GM18951 (cell line): ENCODE results near the gene SCNN1A.

ENCODE experiments used
- POLR2A ChIP-seq: IDR thresholded peaks from 4 replicates; pipeline ENCODE4 v1.6.1; 2011; ENCODE audit warnings: mild to moderate bottlenecking; ENCODE audit not compliant: insufficient read length, insufficient read depth; ENCODE audit errors: extremely low read depth
- in situ Hi-C: fragments of 300-500 bp; cut with MboI; formaldehyde crosslinking; loops from one replicate; pipeline ENCODE4 v1.12.0; 2022; ENCODE audit warnings: low sequenced_read_pairs, mixed read lengths, inconsistent platforms; ENCODE audit not compliant: unreplicated experiment

The SCNN1A gene

GRCh38 chr12:6324936-6325750 lies 50.2 kb downstream of the SCNN1A start:
- in situ Hi-C loops = no loop called here
- no peak for TF ChIP-seq POLR2A

GRCh38 chr12:6323995-6324711 lies 51.2 kb downstream of the SCNN1A start:
- in situ Hi-C loops = no loop called here
- TF ChIP-seq POLR2A = no peak

GRCh38 chr12:6323340-6323994 lies 51.9 kb downstream of the SCNN1A start:
- in situ Hi-C loops = no loop called here
- TF ChIP-seq POLR2A = no peak

GRCh38 chr12:6322969-6323339 lies 52.4 kb downstream of the SCNN1A start:
- TF ChIP-seq POLR2A = no peak
- in situ Hi-C loops = no loop called here

- TF ChIP-seq POLR2A = no peak
- in situ Hi-C loops = no loop called here
Measured at GRCh38 chr12:6322352-6322751, 53.0 kb downstream of the SCNN1A start.

- no peak for TF ChIP-seq POLR2A
- in situ Hi-C loops = no loop called here
Measured at GRCh38 chr12:6321905-6322304, 53.5 kb downstream of the SCNN1A start.

GRCh38 chr12:6319446-6319845 lies 55.9 kb downstream of the SCNN1A start:
- in situ Hi-C loops = no loop called here
- TF ChIP-seq POLR2A = no peak

- in situ Hi-C loops = no loop called here
- TF ChIP-seq POLR2A = no peak
Measured at GRCh38 chr12:6318440-6318879, 56.9 kb downstream of the SCNN1A start.

- in situ Hi-C loops = no loop called here
Measured at GRCh38 chr12:6317693-6318439, 57.5 kb downstream of the SCNN1A start.

GRCh38 chr12:6316921-6317692 lies 58.3 kb downstream of the SCNN1A start:
- no peak for TF ChIP-seq POLR2A
- in situ Hi-C loops = no loop called here

More at GRCh38 chr12:6317693-6318439, 57.5 kb downstream of the SCNN1A start:
- no peak for TF ChIP-seq POLR2A

- TF ChIP-seq POLR2A = no peak
- in situ Hi-C loops = no loop called here
Measured at GRCh38 chr12:6315704-6316597, 59.4 kb downstream of the SCNN1A start.
